ENCODE measurements around the gene MDK. TPM values are rescaled to one million over a fixed set of nuclear protein-coding genes. Genes with fewer than 3 reads are reported as not detected.

The MDK gene
- total RNA-seq, 2 donors from 2014 or later = 8.5 to 12.9 TPM

Other genes starting within 250 kb of the MDK start
- gene CREB3L1, start 104.0 kb upstream of the MDK start, total RNA-seq = not detected
- gene DGKZ, start 34.2 kb upstream of the MDK start, total RNA-seq = 100 to 1,000 TPM in 1 of 2 donors, 10 to 100 TPM in 1; 78.9 to 100 TPM
- gene CHRM4, start 10.1 kb downstream of the MDK start, total RNA-seq = 1 to 10 TPM in 1 of 2 donors, under 1 TPM in 1; 0.90 to 6.1 TPM
- gene AMBRA1, start 212.4 kb downstream of the MDK start, total RNA-seq = 10 to 100 TPM; 28.2 to 30.3 TPM
- 1 to 10 TPM; 2.4 to 4.6 TPM for gene HARBI1, start 235.6 kb downstream of the MDK start, total RNA-seq
- gene ATG13, start 235.9 kb downstream of the MDK start, total RNA-seq = 10 to 100 TPM; 59.1 to 62.1 TPM